ENCODE results near the gene LGMN. TPM values are rescaled to one million over a fixed set of nuclear protein-coding genes. Genes with fewer than 3 reads are reported as not detected.

The LGMN gene
- total RNA-seq: 100 to 1,000 TPM in 2 of 3 donors, 10 to 100 TPM in 1; 70.8 to 193 (median 122) TPM

- H3K36me3 ChIP-seq: no peaks in the 10 kb centered on the region
- intact Hi-C loops (cut with DNase I; ENCODE audit: low total_unique reads): no loop called here
- H3K27ac ChIP-seq: peak within 1 kb of the TSS; percentile 83 to 85
- TF ChIP-seq CTCF (IDR thresholded peaks at IDR 0.05): no peak
- TF ChIP-seq POLR2AphosphoS5 (IDR thresholded peaks at IDR 0.05): peak; percentile 79 to 93 (median 91)
- peak; percentile 83 for TF ChIP-seq POLR2A (IDR thresholded peaks at IDR 0.05)
- DNase-seq (ENCODE audit: low spot score in 2 of 2): peak; percentile 94 to 96
- H3K27me3 ChIP-seq: no peaks in the 10 kb centered on the region
- peak within 1 kb of the TSS; percentile 82 to 87 (median 82) for H3K4me3 ChIP-seq
- H3K9me3 ChIP-seq: no peaks in the 10 kb centered on the region
- peaks cover 0 to 4% of the 10 kb centered on the region in 2 donors for H3K4me1 ChIP-seq
Observed at GRCh38 chr14:92748259-92749016, at the start of gene LGMN. Gene LGMN, minus strand, starts transcription at chr14:92748627. Its CDS starts 15,841 bp downstream, at chr14:92732786.

- TF ChIP-seq CTCF (IDR thresholded peaks at IDR 0.05) (no peak), POLR2AphosphoS5 (IDR thresholded peaks at IDR 0.05) (no peak), POLR2A (IDR thresholded peaks at IDR 0.05) (no peak)
- H3K4me1 ChIP-seq: peaks cover 0 to 7% of the 10 kb centered on the region in 2 donors
- H3K9me3 ChIP-seq: peaks cover 0 to 2% of the 10 kb centered on the region in 2 donors
- no peaks in the 10 kb centered on the region for H3K27me3 ChIP-seq
- DNase-seq (ENCODE audit: low spot score in 2 of 2): no peak
- H3K27ac ChIP-seq: peak overlapping the region; percentile 90 to 97
- no peaks in the 10 kb centered on the region for H3K36me3 ChIP-seq
- peak overlapping the region; percentile 80 to 97 (median 90) for H3K4me3 ChIP-seq
- intact Hi-C loops (cut with DNase I; ENCODE audit: low total_unique reads): no loop called here
Observed at GRCh38 chr14:92794961-92795360, 46.5 kb upstream of the LGMN start.

GRCh38 chr14:92794547-92794941 lies 46.1 kb upstream of the LGMN start:
- intact Hi-C loops (cut with DNase I; ENCODE audit: low total_unique reads): no loop called here
- Histone ChIP-seq H3K36me3 (no peaks in the 10 kb centered on the region), H3K4me1 (peaks cover 0 to 7% of the 10 kb centered on the region in 2 donors), H3K27me3 (no peaks in the 10 kb centered on the region), H3K4me3 (peak overlapping the region; percentile 80 to 97 (median 90)), H3K9me3 (peaks cover 0 to 6% of the 10 kb centered on the region in 2 donors), H3K27ac (peak overlapping the region; percentile 90 to 97)
- DNase-seq (ENCODE audit: low spot score in 2 of 2): no peak
- TF ChIP-seq POLR2A (IDR thresholded peaks at IDR 0.05) (no peak), CTCF (IDR thresholded peaks at IDR 0.05) (no peak), POLR2AphosphoS5 (IDR thresholded peaks at IDR 0.05) (no peak)

GRCh38 chr14:92793709-92794546 lies 45.5 kb upstream of the LGMN start, which contains the start of gene GOLGA5:
Gene GOLGA5, plus strand, starts transcription at chr14:92794305. Its CDS starts 3,133 bp downstream, at chr14:92797438.
- peak within 1 kb of the TSS; percentile 90 to 97 for H3K27ac ChIP-seq
- intact Hi-C loops (cut with DNase I; ENCODE audit: low total_unique reads): no loop called here
- H3K4me3 ChIP-seq: peak within 1 kb of the TSS; percentile 80 to 97 (median 90)
- H3K9me3 ChIP-seq: peaks cover 0 to 12% of the 10 kb centered on the region in 2 donors
- H3K4me1 ChIP-seq: peaks cover 0 to 7% of the 10 kb centered on the region in 2 donors
- TF ChIP-seq CTCF (IDR thresholded peaks at IDR 0.05) (peak in 2 of 3 donors; percentile 22 to 25), POLR2A (IDR thresholded peaks at IDR 0.05) (peak; percentile 63), POLR2AphosphoS5 (IDR thresholded peaks at IDR 0.05) (peak; percentile 83 to 94 (median 89))
- no peaks in the 10 kb centered on the region for H3K27me3 ChIP-seq
- H3K36me3 ChIP-seq: no peaks in the 10 kb centered on the region
- peak; percentile 98 for DNase-seq (ENCODE audit: low spot score in 2 of 2)
